Adrenal gland (tissue), 12 donors: ENCODE measurements around the gene COL23A1. TPM values are rescaled to one million over a fixed set of nuclear protein-coding genes. Genes with fewer than 3 reads are reported as not detected.

ENCODE experiments used
- DNase-seq, 7 donors: peaks; one replicate each; pipeline ENCODE4 v3.0.0-alpha.2; 2019 to 2020
- H3K27ac ChIP-seq, 5 donors: fragments of 200-600 bp; sonication (generic) in 4 of 5; 1 replicate in 3 of 5; 2 replicates in 2 of 5; pipeline versions ENCODE4 v1.5.1 to v1.8.0; 2016 to 2020; ENCODE audit warnings: mild to moderate bottlenecking in 1 of 5
- H3K27me3 ChIP-seq: fragments of 200-600 bp; 2 replicates; pipeline ENCODE4 v1.8.0; 2021
- H3K36me3 ChIP-seq, 2 donors: fragments of 200-600 bp; replicated peaks in 1 of 2; 1 replicate in 1 of 2; 2 replicates in 1 of 2; pipeline versions ENCODE4 v1.5.1 to v1.8.0; 2018 to 2022
- H3K4me1 ChIP-seq, 2 donors: fragments of 200-600 bp; replicated peaks in 1 of 2; 1 replicate in 1 of 2; 2 replicates in 1 of 2; pipeline versions ENCODE4 v1.5.1 to v1.8.0; 2018 to 2021
- H3K4me3 ChIP-seq, 4 donors: fragments of 200-600 bp; sonication (generic) in 3 of 4; one replicate each; pipeline ENCODE4 v1.5.1; 2016 to 2018
- H3K9me3 ChIP-seq, 3 donors: fragments of 200-600 bp; sonication (generic) in 1 of 3; replicated peaks in 1 of 3; 1 replicate in 2 of 3; 2 replicates in 1 of 3; pipeline versions ENCODE4 v1.5.1 to v1.8.0; 2016 to 2021
- CTCF ChIP-seq, 6 experiments: fragments of 450-650 bp in 4 of 6; fragments of 200-600 bp in 2 of 6; sonication (generic) in 1 of 6; IDR thresholded peaks; 1 replicate in 5 of 6; 2 replicates in 1 of 6; pipeline versions ENCODE4 v1.5.1 to v1.8.0; 2016 to 2021; ENCODE audit warnings: antibody characterized with exemption in 6 of 6, mild to moderate bottlenecking in 2 of 6, moderate library complexity in 1 of 6
- POLR2A ChIP-seq, 2 donors: fragments of 450-650 bp; IDR thresholded peaks; one replicate each; pipeline ENCODE4 v1.6.1; 2017; ENCODE audit warnings: antibody characterized with exemption in 2 of 2, mild to moderate bottlenecking in 2 of 2, moderate library complexity in 1 of 2
- WGBS, 4 donors: extraction: QIAGEN DNeasy Blood & Tissue Kit in 2 of 4; methylation state at CpG; one replicate each; pipeline versions ENCODE4 v1.1.5 to v1.1.7; 2013 to 2017; 5-methylcytosine and 5-hydroxymethylcytosine counted together
- intact Hi-C, 2 donors: fragments of 100-400 bp; cut with DNase I; formaldehyde crosslinking; loops; one replicate each; pipeline versions ENCODE4 v1.14.1 to v1.15.0; 2022 to 2023
- polyA plus RNA-seq, 3 donors: library from polyadenylated mRNA; stranded (reverse); fragments of 200-250 nt in 2 of 3; fragments of 350-450 nt in 1 of 3; fragmentation: Illumina TruSeq in 1 of 3; extraction: RNeasy Lipid Tissue Mini Kit (QIAGEN cat#74804) in 1 of 3; gene quantifications; one replicate each; pipeline ENCODE4 v1.2.3, GENCODE V29; 2013 to 2014
- total RNA-seq, 9 donors: library from RNA; depleted of rRNA in 4 of 9; stranded (reverse); fragments of >200 nt in 4 of 9; fragments of 120-200 nt in 1 of 9; fragmentation: NEBNext Ultra II Directional in 1 of 9; extraction: Animal tissue kit (Norgen Biotek cat#: 25700) in 1 of 9; gene quantifications; one replicate each; pipeline versions ENCODE4 v1.1.0 to v1.2.4, GENCODE V29; 2013 to 2023
- donor health status: healthy with polysubstance abuse.
- donor health status: Bipolar disorder and iron deficiency.
- donor health status: DM: yes; HTN: yes; CAD: no.
- donor health status: DM: no; HTN: no; CAD: no.
- donor health status: DM: no; HTN: no; CAD: no.
- donor health status: DM: yes; HTN: yes; CAD: no.

The COL23A1 gene
- total and polyA plus RNA-seq, 12 donors, result 0.09 to 4.4 (median 0.88) TPM

GRCh38 chr5:178207183-178207916 lies 382.8 kb downstream of the COL23A1 start:
- H3K9me3 ChIP-seq, result no peaks in the 10 kb centered on the region
- H3K27ac ChIP-seq, result peak overlapping the region in 3 of 5 donors; percentile 90 to 98 (median 90)
- H3K27me3 ChIP-seq, result no peaks in the 10 kb centered on the region
- TF ChIP-seq CTCF (IDR thresholded peaks at IDR 0.05), result no peak
- peak in 1 of 2 donors; percentile 10 for TF ChIP-seq POLR2A (IDR thresholded peaks at IDR 0.05)
- peaks cover 0 to 58% of the 10 kb centered on the region in 2 donors for H3K36me3 ChIP-seq
- intact Hi-C loops, result no loop called here
- H3K4me1 ChIP-seq, result peaks cover 15 to 30% of the 10 kb centered on the region in 2 donors
- WGBS, 4 donors, result 33 to 47% (median 42%) methylated on average over 5 of the region's 5 CpGs
- H3K4me3 ChIP-seq, result peak overlapping the region in 1 of 4 donors; percentile 84
- peak; percentile 55 to 81 (median 67) for DNase-seq

- WGBS, 4 donors, result 32 to 45% (median 34%) methylated on average over 12 of the region's 12 CpGs
- no peaks in the 10 kb centered on the region for H3K9me3 ChIP-seq
- peak overlapping the region in 2 of 4 donors; percentile 58 to 84 for H3K4me3 ChIP-seq
- H3K27me3 ChIP-seq, result no peaks in the 10 kb centered on the region
- H3K4me1 ChIP-seq, result peaks cover 15 to 39% of the 10 kb centered on the region in 2 donors
- peak overlapping the region; percentile 42 to 98 (median 90) for H3K27ac ChIP-seq
- peak; percentile 51 to 83 (median 77) for DNase-seq
- intact Hi-C loops, result no loop called here
- peaks cover 0 to 48% of the 10 kb centered on the region in 2 donors for H3K36me3 ChIP-seq
- TF ChIP-seq CTCF (IDR thresholded peaks at IDR 0.05) (no peak), POLR2A (IDR thresholded peaks at IDR 0.05) (peak in 1 of 2 donors; percentile 19)
These were observed 383.8 kb downstream of the COL23A1 start for GRCh38 chr5:178206166-178207101.

- Histone ChIP-seq H3K4me1 (peaks cover 15 to 39% of the 10 kb centered on the region in 2 donors), H3K4me3 (peak overlapping the region; percentile 8 to 84 (median 46)), H3K27me3 (no peaks in the 10 kb centered on the region), H3K9me3 (no peaks in the 10 kb centered on the region), H3K36me3 (peaks cover 0 to 41% of the 10 kb centered on the region in 2 donors), H3K27ac (peak overlapping the region; percentile 42 to 98 (median 90))
- WGBS, 4 donors, result 3 to 18% (median 4%) methylated on average over 3 to 5 of the region's 5 CpGs
- intact Hi-C loops, result no loop called here
- no peak for TF ChIP-seq CTCF (IDR thresholded peaks at IDR 0.05)
- no peak for TF ChIP-seq POLR2A (IDR thresholded peaks at IDR 0.05)
- no peak for DNase-seq
These were observed 384.5 kb downstream of the COL23A1 start for GRCh38 chr5:178205749-178206047.
